Measurements from ENCODE around the gene AGTR1.
A peak's percentile ranks its signal among the peaks of the same experiment; 100 is the strongest.

DNA sequence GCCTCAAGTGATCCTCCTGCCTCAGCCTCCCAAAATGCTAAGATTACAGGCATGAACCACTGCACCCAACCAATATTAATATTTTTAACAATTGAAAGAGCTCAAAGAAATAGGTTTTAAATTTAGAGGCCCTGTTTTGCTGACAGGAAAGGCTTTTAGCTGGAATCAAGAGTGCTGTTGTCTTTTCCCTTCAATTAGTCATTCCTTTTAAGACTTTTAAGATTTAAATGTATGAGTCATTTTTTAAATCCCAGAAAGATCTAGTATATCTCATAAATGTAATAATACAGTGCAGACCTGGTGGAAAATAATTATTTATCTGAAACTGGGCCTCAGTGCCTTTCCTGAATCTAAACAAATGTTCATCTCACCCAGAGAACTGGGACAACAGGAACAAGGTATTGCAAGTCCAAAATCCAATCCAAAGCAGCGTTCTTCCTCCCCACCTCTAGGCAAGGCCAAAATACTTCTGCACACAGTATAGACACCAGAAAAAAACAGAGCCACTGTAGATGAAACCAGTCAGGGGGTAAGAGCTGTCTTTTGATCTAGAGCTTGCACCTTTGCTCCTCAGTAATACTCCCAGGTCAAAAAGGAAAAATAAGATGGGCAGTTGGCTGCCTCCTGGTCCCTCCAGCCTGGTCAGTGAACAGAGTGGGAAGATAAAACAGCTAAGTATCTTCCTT, 14.4 kb downstream of the AGTR1 start:
- TF ChIP-seq CEBPG (CRISPR knock-in tag; IDR thresholded peaks at IDR 0.05) (0 out of 2 replicates have a peak, but pooled peaks have one; percentile 19), POLR2A (IDR thresholded peaks at IDR 0.05; ENCODE audit: insufficient read depth in 1 of 2, low read depth in 2 of 2, low read length in 2 of 2) (no peak), CREB1 (IDR thresholded peaks at IDR 0.05) (no peak), CREB1 (CRISPR knock-in tag; IDR thresholded peaks at IDR 0.05) (no peak)
- TF ChIP-seq, protein P1, sequence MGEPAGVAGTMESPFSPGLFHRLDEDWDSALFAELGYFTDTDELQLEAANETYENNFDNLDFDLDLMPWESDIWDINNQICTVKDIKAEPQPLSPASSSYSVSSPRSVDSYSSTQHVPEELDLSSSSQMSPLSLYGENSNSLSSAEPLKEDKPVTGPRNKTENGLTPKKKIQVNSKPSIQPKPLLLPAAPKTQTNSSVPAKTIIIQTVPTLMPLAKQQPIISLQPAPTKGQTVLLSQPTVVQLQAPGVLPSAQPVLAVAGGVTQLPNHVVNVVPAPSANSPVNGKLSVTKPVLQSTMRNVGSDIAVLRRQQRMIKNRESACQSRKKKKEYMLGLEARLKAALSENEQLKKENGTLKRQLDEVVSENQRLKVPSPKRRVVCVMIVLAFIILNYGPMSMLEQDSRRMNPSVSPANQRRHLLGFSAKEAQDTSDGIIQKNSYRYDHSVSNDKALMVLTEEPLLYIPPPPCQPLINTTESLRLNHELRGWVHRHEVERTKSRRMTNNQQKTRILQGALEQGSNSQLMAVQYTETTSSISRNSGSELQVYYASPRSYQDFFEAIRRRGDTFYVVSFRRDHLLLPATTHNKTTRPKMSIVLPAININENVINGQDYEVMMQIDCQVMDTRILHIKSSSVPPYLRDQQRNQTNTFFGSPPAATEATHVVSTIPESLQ (CRISPR knock-in tag; conservative IDR thresholded peaks at IDR 0.05): no peak
